Raji (cell line): ENCODE data around the gene MED12.

Experiments
- POLR2A ChIP-seq: IDR thresholded peaks from 2 replicates; pipeline ENCODE4 v1.6.1; 2011; ENCODE audit warnings: low read depth, low read length, control low read depth; ENCODE audit not compliant: insufficient read depth

The MED12 gene

GRCh38 chrX:71100581-71101505, 17.6 kb upstream of the MED12 start:
- TF ChIP-seq POLR2A = no peak

GRCh38 chrX:71102292-71102691, 16.1 kb upstream of the MED12 start:
- no peak for TF ChIP-seq POLR2A

- no peak for TF ChIP-seq POLR2A
Measured at GRCh38 chrX:71103110-71103983, 15.0 kb upstream of the MED12 start.

GRCh38 chrX:71105628-71106027, 12.8 kb upstream of the MED12 start:
- no peak for TF ChIP-seq POLR2A

- no peak for TF ChIP-seq POLR2A
Measured at GRCh38 chrX:71106427-71106826, 12.0 kb upstream of the MED12 start, which contains the start of gene CXorf65. CXorf65 (minus strand) TSS chrX:71106740; CDS start chrX:71106556, 184 bp downstream.

- TF ChIP-seq POLR2A = no peak
Measured at GRCh38 chrX:71107245-71107644, 11.2 kb upstream of the MED12 start.

- TF ChIP-seq POLR2A = no peak
Measured at GRCh38 chrX:71107762-71108360, 10.5 kb upstream of the MED12 start.

- no peak for TF ChIP-seq POLR2A
Measured at GRCh38 chrX:71109051-71109450, 9.3 kb upstream of the MED12 start.

GRCh38 chrX:71111141-71111843, 7.1 kb upstream of the MED12 start, which contains the start of gene IL2RG:
IL2RG (minus strand) TSS chrX:71111577; CDS start chrX:71111539, 38 bp downstream.
- TF ChIP-seq POLR2A = peak; percentile 86

- TF ChIP-seq POLR2A = no peak
Measured at GRCh38 chrX:71111921-71112431, 6.4 kb upstream of the MED12 start.

GRCh38 chrX:71117358-71117757, 1.0 kb upstream of the MED12 start:
- TF ChIP-seq POLR2A = no peak

- TF ChIP-seq POLR2A = no peak
Measured at GRCh38 chrX:71118985-71119535, 664 bp downstream of the MED12 start.

- TF ChIP-seq POLR2A = no peak
Measured at GRCh38 chrX:71128166-71128833, 9.9 kb downstream of the MED12 start.
